ENCODE data around the gene FBLN1. TPM values are rescaled to one million over a fixed set of nuclear protein-coding genes. Genes with fewer than 3 reads are reported as not detected.

FBLN1 gene
- total RNA-seq, 1 donor from 2014 or later: not detected

- H3K4me3 Mint-ChIP-seq: no peak overlapping the region
- H3K27me3 Mint-ChIP-seq: no peaks in the 10 kb centered on the region
- H3K27ac Mint-ChIP-seq: no peak overlapping the region
- H3K36me3 Mint-ChIP-seq (ENCODE audit: low read depth): no peaks in the 10 kb centered on the region
- no peaks in the 10 kb centered on the region for H3K9me3 Mint-ChIP-seq
- intact Hi-C loops (cut with micrococcal nuclease): no loop called here
- no peaks in the 10 kb centered on the region for H3K4me1 Mint-ChIP-seq
- no peak for DNase-seq
Observed at GRCh38 chr22:45518580-45518991, 15.9 kb downstream of the FBLN1 start.

- no peak for DNase-seq
- Mint-ChIP-seq H3K27me3 (no peaks in the 10 kb centered on the region), H3K36me3 (ENCODE audit: low read depth) (no peaks in the 10 kb centered on the region), H3K27ac (no peak overlapping the region), H3K9me3 (no peaks in the 10 kb centered on the region), H3K4me3 (no peak overlapping the region), H3K4me1 (no peaks in the 10 kb centered on the region)
- intact Hi-C loops (cut with micrococcal nuclease): no loop called here
Observed at GRCh38 chr22:45521178-45521577, 18.5 kb downstream of the FBLN1 start.

- Mint-ChIP-seq H3K27me3 (no peaks in the 10 kb centered on the region), H3K27ac (no peak overlapping the region), H3K36me3 (ENCODE audit: low read depth) (no peaks in the 10 kb centered on the region), H3K4me3 (no peak overlapping the region), H3K9me3 (no peaks in the 10 kb centered on the region), H3K4me1 (no peaks in the 10 kb centered on the region)
- intact Hi-C loops (cut with micrococcal nuclease): no loop called here
- DNase-seq: no peak
Observed at GRCh38 chr22:45522462-45522861, 19.8 kb downstream of the FBLN1 start.

GRCh38 chr22:45524157-45524556 lies 21.5 kb downstream of the FBLN1 start:
- no peaks in the 10 kb centered on the region for H3K27me3 Mint-ChIP-seq
- no peak overlapping the region for H3K4me3 Mint-ChIP-seq
- intact Hi-C loops (cut with micrococcal nuclease): no loop called here
- no peaks in the 10 kb centered on the region for H3K36me3 Mint-ChIP-seq (ENCODE audit: low read depth)
- DNase-seq: no peak
- H3K27ac Mint-ChIP-seq: no peak overlapping the region
- H3K9me3 Mint-ChIP-seq: no peaks in the 10 kb centered on the region
- H3K4me1 Mint-ChIP-seq: no peaks in the 10 kb centered on the region

GRCh38 chr22:45524966-45525365 lies 22.3 kb downstream of the FBLN1 start:
- Mint-ChIP-seq H3K27ac (no peak overlapping the region), H3K4me1 (no peaks in the 10 kb centered on the region), H3K4me3 (no peak overlapping the region), H3K9me3 (no peaks in the 10 kb centered on the region), H3K27me3 (no peaks in the 10 kb centered on the region), H3K36me3 (ENCODE audit: low read depth) (no peaks in the 10 kb centered on the region)
- no peak for DNase-seq
- intact Hi-C loops (cut with micrococcal nuclease): no loop called here

- Mint-ChIP-seq H3K9me3 (no peaks in the 10 kb centered on the region), H3K4me1 (no peaks in the 10 kb centered on the region), H3K27ac (no peak overlapping the region), H3K4me3 (no peak overlapping the region), H3K36me3 (ENCODE audit: low read depth) (no peaks in the 10 kb centered on the region), H3K27me3 (peaks cover 2% of the 10 kb centered on the region)
- intact Hi-C loops (cut with micrococcal nuclease): no loop called here
- no peak for DNase-seq
Observed at GRCh38 chr22:45525480-45525879, 22.8 kb downstream of the FBLN1 start.

- peaks cover 2% of the 10 kb centered on the region for H3K27me3 Mint-ChIP-seq
- no peaks in the 10 kb centered on the region for H3K4me1 Mint-ChIP-seq
- DNase-seq: no peak
- intact Hi-C loops (cut with micrococcal nuclease): no loop called here
- no peak overlapping the region for H3K4me3 Mint-ChIP-seq
- no peaks in the 10 kb centered on the region for H3K9me3 Mint-ChIP-seq
- no peaks in the 10 kb centered on the region for H3K36me3 Mint-ChIP-seq (ENCODE audit: low read depth)
- H3K27ac Mint-ChIP-seq: no peak overlapping the region
Observed at GRCh38 chr22:45526281-45526680, 23.6 kb downstream of the FBLN1 start.

GRCh38 chr22:45526768-45527360 lies 24.2 kb downstream of the FBLN1 start:
- intact Hi-C loops (cut with micrococcal nuclease): no loop called here
- H3K9me3 Mint-ChIP-seq: no peaks in the 10 kb centered on the region

GRCh38 chr22:45527456-45527855 lies 24.8 kb downstream of the FBLN1 start:
- no peak overlapping the region for H3K4me3 Mint-ChIP-seq
- H3K4me1 Mint-ChIP-seq: no peaks in the 10 kb centered on the region
- no peak for DNase-seq
- peaks cover 2% of the 10 kb centered on the region for H3K27me3 Mint-ChIP-seq
- no peak overlapping the region for H3K27ac Mint-ChIP-seq
- no peaks in the 10 kb centered on the region for H3K36me3 Mint-ChIP-seq (ENCODE audit: low read depth)
- no peaks in the 10 kb centered on the region for H3K9me3 Mint-ChIP-seq
- intact Hi-C loops (cut with micrococcal nuclease): no loop called here

More at GRCh38 chr22:45526768-45527360, 24.2 kb downstream of the FBLN1 start:
- Mint-ChIP-seq H3K27me3 (peaks cover 2% of the 10 kb centered on the region), H3K36me3 (ENCODE audit: low read depth) (no peaks in the 10 kb centered on the region), H3K4me1 (no peaks in the 10 kb centered on the region), H3K4me3 (no peak overlapping the region), H3K27ac (no peak overlapping the region)
- no peak for DNase-seq

GRCh38 chr22:45528046-45528445 lies 25.4 kb downstream of the FBLN1 start:
- H3K4me1 Mint-ChIP-seq: no peaks in the 10 kb centered on the region
- H3K4me3 Mint-ChIP-seq: no peak overlapping the region
- peaks cover 2% of the 10 kb centered on the region for H3K27me3 Mint-ChIP-seq
- no peak for DNase-seq
- no peaks in the 10 kb centered on the region for H3K9me3 Mint-ChIP-seq
- intact Hi-C loops (cut with micrococcal nuclease): no loop called here
- no peak overlapping the region for H3K27ac Mint-ChIP-seq
- H3K36me3 Mint-ChIP-seq (ENCODE audit: low read depth): no peaks in the 10 kb centered on the region

GRCh38 chr22:45529105-45529504 lies 26.4 kb downstream of the FBLN1 start:
- H3K4me3 Mint-ChIP-seq: no peak overlapping the region
- intact Hi-C loops (cut with micrococcal nuclease): no loop called here
- no peaks in the 10 kb centered on the region for H3K4me1 Mint-ChIP-seq
- no peak overlapping the region for H3K27ac Mint-ChIP-seq
- H3K27me3 Mint-ChIP-seq: peaks cover 2% of the 10 kb centered on the region
- no peaks in the 10 kb centered on the region for H3K36me3 Mint-ChIP-seq (ENCODE audit: low read depth)
- H3K9me3 Mint-ChIP-seq: no peaks in the 10 kb centered on the region
- no peak for DNase-seq

GRCh38 chr22:45529971-45530575 lies 27.4 kb downstream of the FBLN1 start:
- no peaks in the 10 kb centered on the region for H3K36me3 Mint-ChIP-seq (ENCODE audit: low read depth)
- no peaks in the 10 kb centered on the region for H3K9me3 Mint-ChIP-seq
- no peak overlapping the region for H3K4me3 Mint-ChIP-seq
- H3K27me3 Mint-ChIP-seq: peaks cover 2% of the 10 kb centered on the region
- H3K4me1 Mint-ChIP-seq: no peaks in the 10 kb centered on the region
- DNase-seq: no peak
- no peak overlapping the region for H3K27ac Mint-ChIP-seq
- intact Hi-C loops (cut with micrococcal nuclease): no loop called here

GRCh38 chr22:45531441-45532234 lies 29.0 kb downstream of the FBLN1 start:
- DNase-seq: no peak
- peaks cover 2% of the 10 kb centered on the region for H3K27me3 Mint-ChIP-seq
- intact Hi-C loops (cut with micrococcal nuclease): no loop called here
- H3K27ac Mint-ChIP-seq: no peak overlapping the region
- no peaks in the 10 kb centered on the region for H3K4me1 Mint-ChIP-seq
- no peaks in the 10 kb centered on the region for H3K36me3 Mint-ChIP-seq (ENCODE audit: low read depth)
- no peak overlapping the region for H3K4me3 Mint-ChIP-seq
- no peaks in the 10 kb centered on the region for H3K9me3 Mint-ChIP-seq

GRCh38 chr22:45532235-45532631 lies 29.6 kb downstream of the FBLN1 start:
- Mint-ChIP-seq H3K36me3 (ENCODE audit: low read depth) (no peaks in the 10 kb centered on the region), H3K27ac (no peak overlapping the region), H3K9me3 (no peaks in the 10 kb centered on the region), H3K27me3 (peaks cover 2% of the 10 kb centered on the region), H3K4me3 (no peak overlapping the region), H3K4me1 (no peaks in the 10 kb centered on the region)
- no peak for DNase-seq
- intact Hi-C loops (cut with micrococcal nuclease): no loop called here
